ENCODE results near the gene YY1.

DNA sequence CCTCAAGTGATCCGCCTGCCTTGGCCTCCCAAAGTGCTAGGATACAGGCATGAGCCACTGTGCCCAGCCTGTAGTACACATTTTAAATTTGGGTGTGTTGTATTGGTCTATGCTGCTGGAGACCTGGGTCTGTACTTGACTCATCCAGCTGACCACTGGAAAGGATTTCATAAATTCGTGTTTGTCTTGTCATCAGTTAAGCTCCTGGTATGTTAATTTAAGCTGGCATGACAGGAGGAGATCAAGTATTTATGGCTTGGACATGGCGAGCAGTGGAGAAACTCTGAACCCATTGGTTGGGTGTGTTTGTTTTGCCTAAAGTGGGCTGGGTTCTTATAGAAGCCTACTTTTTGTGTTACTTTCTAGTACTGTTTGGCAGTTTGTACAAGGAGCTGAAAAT is 24.2 kb downstream of the YY1 start:
- TF ChIP-seq, protein P1, sequence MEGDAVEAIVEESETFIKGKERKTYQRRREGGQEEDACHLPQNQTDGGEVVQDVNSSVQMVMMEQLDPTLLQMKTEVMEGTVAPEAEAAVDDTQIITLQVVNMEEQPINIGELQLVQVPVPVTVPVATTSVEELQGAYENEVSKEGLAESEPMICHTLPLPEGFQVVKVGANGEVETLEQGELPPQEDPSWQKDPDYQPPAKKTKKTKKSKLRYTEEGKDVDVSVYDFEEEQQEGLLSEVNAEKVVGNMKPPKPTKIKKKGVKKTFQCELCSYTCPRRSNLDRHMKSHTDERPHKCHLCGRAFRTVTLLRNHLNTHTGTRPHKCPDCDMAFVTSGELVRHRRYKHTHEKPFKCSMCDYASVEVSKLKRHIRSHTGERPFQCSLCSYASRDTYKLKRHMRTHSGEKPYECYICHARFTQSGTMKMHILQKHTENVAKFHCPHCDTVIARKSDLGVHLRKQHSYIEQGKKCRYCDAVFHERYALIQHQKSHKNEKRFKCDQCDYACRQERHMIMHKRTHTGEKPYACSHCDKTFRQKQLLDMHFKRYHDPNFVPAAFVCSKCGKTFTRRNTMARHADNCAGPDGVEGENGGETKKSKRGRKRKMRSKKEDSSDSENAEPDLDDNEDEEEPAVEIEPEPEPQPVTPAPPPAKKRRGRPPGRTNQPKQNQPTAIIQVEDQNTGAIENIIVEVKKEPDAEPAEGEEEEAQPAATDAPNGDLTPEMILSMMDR (IDR thresholded peaks at IDR 0.05 in 4 of 5, conservative IDR thresholded peaks at IDR 0.05 in 1 of 5) = no peak
- no peak for TF ChIP-seq POLR2A (IDR thresholded peaks at IDR 0.05)
